ENCODE results near the gene TFDP1. TPM values are rescaled to one million over a fixed set of nuclear protein-coding genes. Genes with fewer than 3 reads are reported as not detected.

Gene TFDP1
- total and polyA plus RNA-seq, 2 donors (not counting 1 experiment from before 2014, with no cell fraction given), result 44.8 to 115 TPM

- Histone ChIP-seq H3K4me2 (ENCODE audit: extremely low read depth, insufficient read depth, low read length) (no peak overlapping the region), H4K20me1 (ENCODE audit: control insufficient read depth, extremely low read depth, insufficient read depth, low read length) (no peaks in the 10 kb centered on the region), H3K4me1 (ENCODE audit: control insufficient read depth, extremely low read depth, insufficient read depth, low read length) (no peaks in the 10 kb centered on the region), H3K79me2 (ENCODE audit: control insufficient read depth, insufficient read depth, low read length) (peaks cover 14% of the 10 kb centered on the region), H3K9ac (ENCODE audit: insufficient read depth, low read length) (no peak overlapping the region), H3K27ac (ENCODE audit: insufficient read depth, low read length) (no peak overlapping the region), H3K9me3 (ENCODE audit: control insufficient read depth, insufficient read depth, low read depth, low read length) (no peaks in the 10 kb centered on the region), H3K4me3 (replicated peaks in 1 of 4; ENCODE audit: control extremely low read depth in 1 of 4, insufficient read depth in 1 of 4, low read depth in 3 of 4, low read length in 4 of 4) (no peak overlapping the region), H3K36me3 (ENCODE audit: control insufficient read depth, insufficient read depth, low read length) (peaks cover 39% of the 10 kb centered on the region), H2AFZ (ENCODE audit: low read length) (no peak overlapping the region), H3K27me3 (ENCODE audit: control insufficient read depth, insufficient read depth, low read length) (no peaks in the 10 kb centered on the region)
- TF ChIP-seq EZH2 (IDR thresholded peaks at IDR 0.05; ENCODE audit: low read length, missing control alignments) (no peak), CTCF (conservative IDR thresholded peaks at IDR 0.05 in 1 of 2, IDR thresholded peaks at IDR 0.05 in 1 of 2; ENCODE audit: low read depth in 1 of 2, low read length in 2 of 2) (no peak)
- no peak for DNase-seq (ENCODE audit: low read depth in 2 of 2)
Observed at GRCh38 chr13:113634279-113635047, 49.9 kb downstream of the TFDP1 start.

GRCh38 chr13:113635048-113635420 is 50.5 kb downstream of the TFDP1 start:
- TF ChIP-seq EZH2 (IDR thresholded peaks at IDR 0.05; ENCODE audit: low read length, missing control alignments) (no peak), CTCF (conservative IDR thresholded peaks at IDR 0.05 in 1 of 2, IDR thresholded peaks at IDR 0.05 in 1 of 2; ENCODE audit: low read depth in 1 of 2, low read length in 2 of 2) (no peak)
- H3K9ac ChIP-seq (ENCODE audit: insufficient read depth, low read length), result no peak overlapping the region
- H3K79me2 ChIP-seq (ENCODE audit: control insufficient read depth, insufficient read depth, low read length), result peaks cover 9% of the 10 kb centered on the region
- no peaks in the 10 kb centered on the region for H4K20me1 ChIP-seq (ENCODE audit: control insufficient read depth, extremely low read depth, insufficient read depth, low read length)
- no peak overlapping the region for H2AFZ ChIP-seq (ENCODE audit: low read length)
- DNase-seq (ENCODE audit: low read depth in 2 of 2), result no peak
- peaks cover 39% of the 10 kb centered on the region for H3K36me3 ChIP-seq (ENCODE audit: control insufficient read depth, insufficient read depth, low read length)
- no peaks in the 10 kb centered on the region for H3K27me3 ChIP-seq (ENCODE audit: control insufficient read depth, insufficient read depth, low read length)
- no peak overlapping the region for H3K4me3 ChIP-seq (replicated peaks in 1 of 4; ENCODE audit: control extremely low read depth in 1 of 4, insufficient read depth in 1 of 4, low read depth in 3 of 4, low read length in 4 of 4)
- no peak overlapping the region for H3K4me2 ChIP-seq (ENCODE audit: extremely low read depth, insufficient read depth, low read length)
- H3K9me3 ChIP-seq (ENCODE audit: control insufficient read depth, insufficient read depth, low read depth, low read length), result no peaks in the 10 kb centered on the region
- no peak overlapping the region for H3K27ac ChIP-seq (ENCODE audit: insufficient read depth, low read length)
- H3K4me1 ChIP-seq (ENCODE audit: control insufficient read depth, extremely low read depth, insufficient read depth, low read length), result no peaks in the 10 kb centered on the region

GRCh38 chr13:113635709-113636108 is 51.2 kb downstream of the TFDP1 start:
- H3K36me3 ChIP-seq (ENCODE audit: control insufficient read depth, insufficient read depth, low read length), result peaks cover 37% of the 10 kb centered on the region
- H4K20me1 ChIP-seq (ENCODE audit: control insufficient read depth, extremely low read depth, insufficient read depth, low read length), result no peaks in the 10 kb centered on the region
- H3K9me3 ChIP-seq (ENCODE audit: control insufficient read depth, insufficient read depth, low read depth, low read length), result no peaks in the 10 kb centered on the region
- H2AFZ ChIP-seq (ENCODE audit: low read length), result no peak overlapping the region
- H3K4me2 ChIP-seq (ENCODE audit: extremely low read depth, insufficient read depth, low read length), result no peak overlapping the region
- no peaks in the 10 kb centered on the region for H3K4me1 ChIP-seq (ENCODE audit: control insufficient read depth, extremely low read depth, insufficient read depth, low read length)
- DNase-seq (ENCODE audit: low read depth in 2 of 2), result no peak
- no peak overlapping the region for H3K4me3 ChIP-seq (replicated peaks in 1 of 4; ENCODE audit: control extremely low read depth in 1 of 4, insufficient read depth in 1 of 4, low read depth in 3 of 4, low read length in 4 of 4)
- no peak overlapping the region for H3K27ac ChIP-seq (ENCODE audit: insufficient read depth, low read length)
- TF ChIP-seq CTCF (conservative IDR thresholded peaks at IDR 0.05 in 1 of 2, IDR thresholded peaks at IDR 0.05 in 1 of 2; ENCODE audit: low read depth in 1 of 2, low read length in 2 of 2) (no peak), EZH2 (IDR thresholded peaks at IDR 0.05; ENCODE audit: low read length, missing control alignments) (no peak)
- H3K27me3 ChIP-seq (ENCODE audit: control insufficient read depth, insufficient read depth, low read length), result no peaks in the 10 kb centered on the region
- H3K9ac ChIP-seq (ENCODE audit: insufficient read depth, low read length), result no peak overlapping the region
- peaks cover 8% of the 10 kb centered on the region for H3K79me2 ChIP-seq (ENCODE audit: control insufficient read depth, insufficient read depth, low read length)

Data from fibroblast of lung (primary cell).